Stimulated activated CD8-positive, alpha-beta memory T cell treated with anti-CD3 and anti-CD28 coated beads, Interleukin-12 subunit alpha, Interleukin-12 subunit beta, amount 100 ng/mL, for 4 hours (primary cell): ENCODE results near the gene SETD9.

Experiments
- DNase-seq: peaks from one replicate; pipeline ENCODE4 v3.0.0-alpha.2; 2020; ENCODE audit warnings: low read depth

The SETD9 gene

GRCh38 chr5:56938858-56939257 lies 29.5 kb downstream of the SETD9 start:
- no peak for DNase-seq

- DNase-seq = no peak
These were observed 32.6 kb downstream of the SETD9 start for GRCh38 chr5:56941981-56942380.

- DNase-seq = no peak
These were observed 37.7 kb downstream of the SETD9 start for GRCh38 chr5:56947052-56947451.

- peak; percentile 28 for DNase-seq
These were observed 41.3 kb downstream of the SETD9 start for GRCh38 chr5:56950626-56951125.

GRCh38 chr5:56951126-56951945 lies 41.9 kb downstream of the SETD9 start:
- peak; percentile 2 for DNase-seq

GRCh38 chr5:56951946-56952691 lies 42.7 kb downstream of the SETD9 start, which contains the start of gene MIER3:
Gene MIER3 (minus strand): TSS chr5:56952123. CDS start chr5:56952102, 21 bp downstream.
- peak; percentile 69 for DNase-seq

- DNase-seq = no peak
These were observed 44.9 kb downstream of the SETD9 start for GRCh38 chr5:56954262-56954661.

GRCh38 chr5:56958595-56958994 lies 49.2 kb downstream of the SETD9 start:
- no peak for DNase-seq

- DNase-seq = no peak
These were observed 49.9 kb downstream of the SETD9 start for GRCh38 chr5:56959326-56959725.

GRCh38 chr5:56961746-56962145 lies 52.4 kb downstream of the SETD9 start:
- DNase-seq = no peak

- DNase-seq = no peak
These were observed 52.9 kb downstream of the SETD9 start for GRCh38 chr5:56962286-56962685.

- DNase-seq = no peak
These were observed 53.9 kb downstream of the SETD9 start for GRCh38 chr5:56963246-56963645.

GRCh38 chr5:56964173-56964572 lies 54.8 kb downstream of the SETD9 start:
- DNase-seq = no peak
